H1 (cell line): ENCODE data around the gene GSTM3. TPM values are rescaled to one million over a fixed set of nuclear protein-coding genes. Genes with fewer than 3 reads are reported as not detected.

Experiments
- BACH1 ChIP-seq: IDR thresholded peaks from 2 replicates; pipeline ENCODE4 v1.6.1; 2012; ENCODE audit warnings: low read length, improper control_type of control experiment
- BCL11A ChIP-seq, 2 experiments: IDR thresholded peaks; one replicate each; pipeline ENCODE4 v1.6.1; 2011; ENCODE audit warnings: low read depth in 2 of 2, low read length in 2 of 2, mild to moderate bottlenecking in 2 of 2
- CTBP2 ChIP-seq: IDR thresholded peaks from 2 replicates; pipeline ENCODE4 v1.7.0; 2011; ENCODE audit warnings: borderline replicate concordance, mild to moderate bottlenecking, moderate library complexity, mixed read lengths, low read length; ENCODE audit not compliant: insufficient read depth, insufficient read length
- FOSL1 ChIP-seq: IDR thresholded peaks from 2 replicates; pipeline ENCODE4 v1.6.1; 2011; ENCODE audit warnings: mild to moderate bottlenecking, low read depth, low read length, moderate library complexity; ENCODE audit not compliant: insufficient read depth
- NANOG ChIP-seq: IDR thresholded peaks from 2 replicates; pipeline ENCODE4 v1.6.1; 2011; ENCODE audit warnings: low read length, low read depth, mild to moderate bottlenecking, inconsistent platforms; ENCODE audit not compliant: insufficient read depth, poor library complexity, severe bottlenecking
- TBP ChIP-seq: IDR thresholded peaks from 2 replicates; pipeline ENCODE4 v1.6.1; 2011; ENCODE audit warnings: low read depth, low read length, improper control_type of control experiment
- TCF12 ChIP-seq: IDR thresholded peaks from 2 replicates; pipeline ENCODE4 v1.6.1; 2011; ENCODE audit warnings: low read depth, mild to moderate bottlenecking, low read length
- YY1 ChIP-seq: IDR thresholded peaks from 2 replicates; pipeline ENCODE4 v1.6.1; 2011; ENCODE audit warnings: low read depth, mild to moderate bottlenecking, low read length
- ZNF274 ChIP-seq: IDR thresholded peaks from 2 replicates; pipeline ENCODE4 v1.7.0; 2012; ENCODE audit warnings: low read length, borderline replicate concordance; ENCODE audit errors: extremely low read depth
- polyA plus RNA-seq, 7 experiments: library from polyadenylated mRNA; depleted of rRNA in 3 of 7; stranded (reverse) in 5 of 7; unstranded in 2 of 7; fragments of >200 nt in 5 of 7; fragments of 200-250 nt in 2 of 7; gene quantifications; 1 replicate in 5 of 7; 2 replicates in 1 of 7; 4 replicates in 1 of 7; pipeline versions ENCODE4 v1.2.1 to v1.2.3, GENCODE V29; 2011 to 2013; ENCODE audit warnings: missing spikeins in 2 of 7, mixed read lengths in 2 of 7
- total RNA-seq: library from RNA; stranded (reverse); fragmentation: NEBNext Ultra II Directional; extraction: Animal tissue kit (Norgen Biotek cat#: 25700); gene quantifications from 2 replicates; pipeline ENCODE4 v1.2.1, GENCODE V29; 2021
- TF ChIP-seq, protein P1 (sequence below): fragments of 300-600 bp; sonication (generic); IDR thresholded peaks from 2 replicates; pipeline ENCODE4 v1.7.1; 2012; ENCODE audit warnings: low read length, moderate library complexity, mild to moderate bottlenecking, inconsistent platforms; ENCODE audit not compliant: insufficient replicate concordance

The GSTM3 gene
- total and polyA plus RNA-seq, 2 of the 8 experiments (the other 6 are each of a cell fraction or from before 2014, with no cell fraction given) = 2.2 to 5.1 TPM

GRCh38 chr1:109687641-109688499 lies 53.0 kb downstream of the GSTM3 start, which contains the start of gene GSTM1 (continued):
- TF ChIP-seq, protein P1, sequence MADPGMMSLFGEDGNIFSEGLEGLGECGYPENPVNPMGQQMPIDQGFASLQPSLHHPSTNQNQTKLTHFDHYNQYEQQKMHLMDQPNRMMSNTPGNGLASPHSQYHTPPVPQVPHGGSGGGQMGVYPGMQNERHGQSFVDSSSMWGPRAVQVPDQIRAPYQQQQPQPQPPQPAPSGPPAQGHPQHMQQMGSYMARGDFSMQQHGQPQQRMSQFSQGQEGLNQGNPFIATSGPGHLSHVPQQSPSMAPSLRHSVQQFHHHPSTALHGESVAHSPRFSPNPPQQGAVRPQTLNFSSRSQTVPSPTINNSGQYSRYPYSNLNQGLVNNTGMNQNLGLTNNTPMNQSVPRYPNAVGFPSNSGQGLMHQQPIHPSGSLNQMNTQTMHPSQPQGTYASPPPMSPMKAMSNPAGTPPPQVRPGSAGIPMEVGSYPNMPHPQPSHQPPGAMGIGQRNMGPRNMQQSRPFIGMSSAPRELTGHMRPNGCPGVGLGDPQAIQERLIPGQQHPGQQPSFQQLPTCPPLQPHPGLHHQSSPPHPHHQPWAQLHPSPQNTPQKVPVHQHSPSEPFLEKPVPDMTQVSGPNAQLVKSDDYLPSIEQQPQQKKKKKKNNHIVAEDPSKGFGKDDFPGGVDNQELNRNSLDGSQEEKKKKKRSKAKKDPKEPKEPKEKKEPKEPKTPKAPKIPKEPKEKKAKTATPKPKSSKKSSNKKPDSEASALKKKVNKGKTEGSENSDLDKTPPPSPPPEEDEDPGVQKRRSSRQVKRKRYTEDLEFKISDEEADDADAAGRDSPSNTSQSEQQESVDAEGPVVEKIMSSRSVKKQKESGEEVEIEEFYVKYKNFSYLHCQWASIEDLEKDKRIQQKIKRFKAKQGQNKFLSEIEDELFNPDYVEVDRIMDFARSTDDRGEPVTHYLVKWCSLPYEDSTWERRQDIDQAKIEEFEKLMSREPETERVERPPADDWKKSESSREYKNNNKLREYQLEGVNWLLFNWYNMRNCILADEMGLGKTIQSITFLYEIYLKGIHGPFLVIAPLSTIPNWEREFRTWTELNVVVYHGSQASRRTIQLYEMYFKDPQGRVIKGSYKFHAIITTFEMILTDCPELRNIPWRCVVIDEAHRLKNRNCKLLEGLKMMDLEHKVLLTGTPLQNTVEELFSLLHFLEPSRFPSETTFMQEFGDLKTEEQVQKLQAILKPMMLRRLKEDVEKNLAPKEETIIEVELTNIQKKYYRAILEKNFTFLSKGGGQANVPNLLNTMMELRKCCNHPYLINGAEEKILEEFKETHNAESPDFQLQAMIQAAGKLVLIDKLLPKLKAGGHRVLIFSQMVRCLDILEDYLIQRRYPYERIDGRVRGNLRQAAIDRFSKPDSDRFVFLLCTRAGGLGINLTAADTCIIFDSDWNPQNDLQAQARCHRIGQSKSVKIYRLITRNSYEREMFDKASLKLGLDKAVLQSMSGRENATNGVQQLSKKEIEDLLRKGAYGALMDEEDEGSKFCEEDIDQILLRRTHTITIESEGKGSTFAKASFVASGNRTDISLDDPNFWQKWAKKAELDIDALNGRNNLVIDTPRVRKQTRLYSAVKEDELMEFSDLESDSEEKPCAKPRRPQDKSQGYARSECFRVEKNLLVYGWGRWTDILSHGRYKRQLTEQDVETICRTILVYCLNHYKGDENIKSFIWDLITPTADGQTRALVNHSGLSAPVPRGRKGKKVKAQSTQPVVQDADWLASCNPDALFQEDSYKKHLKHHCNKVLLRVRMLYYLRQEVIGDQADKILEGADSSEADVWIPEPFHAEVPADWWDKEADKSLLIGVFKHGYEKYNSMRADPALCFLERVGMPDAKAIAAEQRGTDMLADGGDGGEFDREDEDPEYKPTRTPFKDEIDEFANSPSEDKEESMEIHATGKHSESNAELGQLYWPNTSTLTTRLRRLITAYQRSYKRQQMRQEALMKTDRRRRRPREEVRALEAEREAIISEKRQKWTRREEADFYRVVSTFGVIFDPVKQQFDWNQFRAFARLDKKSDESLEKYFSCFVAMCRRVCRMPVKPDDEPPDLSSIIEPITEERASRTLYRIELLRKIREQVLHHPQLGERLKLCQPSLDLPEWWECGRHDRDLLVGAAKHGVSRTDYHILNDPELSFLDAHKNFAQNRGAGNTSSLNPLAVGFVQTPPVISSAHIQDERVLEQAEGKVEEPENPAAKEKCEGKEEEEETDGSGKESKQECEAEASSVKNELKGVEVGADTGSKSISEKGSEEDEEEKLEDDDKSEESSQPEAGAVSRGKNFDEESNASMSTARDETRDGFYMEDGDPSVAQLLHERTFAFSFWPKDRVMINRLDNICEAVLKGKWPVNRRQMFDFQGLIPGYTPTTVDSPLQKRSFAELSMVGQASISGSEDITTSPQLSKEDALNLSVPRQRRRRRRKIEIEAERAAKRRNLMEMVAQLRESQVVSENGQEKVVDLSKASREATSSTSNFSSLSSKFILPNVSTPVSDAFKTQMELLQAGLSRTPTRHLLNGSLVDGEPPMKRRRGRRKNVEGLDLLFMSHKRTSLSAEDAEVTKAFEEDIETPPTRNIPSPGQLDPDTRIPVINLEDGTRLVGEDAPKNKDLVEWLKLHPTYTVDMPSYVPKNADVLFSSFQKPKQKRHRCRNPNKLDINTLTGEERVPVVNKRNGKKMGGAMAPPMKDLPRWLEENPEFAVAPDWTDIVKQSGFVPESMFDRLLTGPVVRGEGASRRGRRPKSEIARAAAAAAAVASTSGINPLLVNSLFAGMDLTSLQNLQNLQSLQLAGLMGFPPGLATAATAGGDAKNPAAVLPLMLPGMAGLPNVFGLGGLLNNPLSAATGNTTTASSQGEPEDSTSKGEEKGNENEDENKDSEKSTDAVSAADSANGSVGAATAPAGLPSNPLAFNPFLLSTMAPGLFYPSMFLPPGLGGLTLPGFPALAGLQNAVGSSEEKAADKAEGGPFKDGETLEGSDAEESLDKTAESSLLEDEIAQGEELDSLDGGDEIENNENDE = no peak
- TF ChIP-seq BACH1 = no peak
- TF ChIP-seq NANOG = no peak
- peak; percentile 60; the same call in 1 of the 2 replicates for TF ChIP-seq TBP
- no peak for TF ChIP-seq CTBP2
- TF ChIP-seq YY1 = peak; percentile 76
- no peak for TF ChIP-seq BCL11A (IDR thresholded peaks at IDR 0.05; ENCODE audit: low read depth in 2 of 2, low read length in 2 of 2)
- TF ChIP-seq ZNF274 = no peak
- TF ChIP-seq FOSL1 = no peak
- TF ChIP-seq TCF12 = no peak
